ENCODE results near the gene CALCOCO1. TPM values are rescaled to one million over a fixed set of nuclear protein-coding genes. Genes with fewer than 3 reads are reported as not detected.

The CALCOCO1 gene
- total and polyA plus RNA-seq, 4 donors = 24.4 to 67.4 (median 43.2) TPM

DNA sequence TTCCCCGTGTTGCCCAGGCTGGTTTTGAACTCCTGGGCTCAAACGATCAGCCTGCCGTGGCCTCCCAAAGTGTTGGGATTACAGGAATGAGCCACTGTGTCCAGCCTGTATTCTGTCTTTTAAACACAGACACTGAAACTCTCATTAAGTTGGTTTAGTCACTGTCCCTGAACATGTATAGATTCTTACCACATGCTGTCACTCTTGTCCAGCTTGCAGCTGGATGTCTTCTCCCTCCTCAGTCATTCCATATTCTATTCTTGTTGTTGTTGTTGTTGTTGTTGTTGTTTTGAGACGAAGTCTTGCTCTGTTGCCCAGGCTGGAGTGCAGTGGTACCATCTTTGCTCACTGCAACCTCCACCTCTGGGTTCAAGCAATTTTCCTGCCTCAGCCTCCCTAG lies 39.1 kb downstream of the CALCOCO1 start:
- no peaks in the 10 kb centered on the region for H3K36me3 ChIP-seq (ENCODE audit: control insufficient read depth in 4 of 4, insufficient read depth in 3 of 4, low read depth in 1 of 4, low read length in 3 of 4)
- TF ChIP-seq, protein P1, sequence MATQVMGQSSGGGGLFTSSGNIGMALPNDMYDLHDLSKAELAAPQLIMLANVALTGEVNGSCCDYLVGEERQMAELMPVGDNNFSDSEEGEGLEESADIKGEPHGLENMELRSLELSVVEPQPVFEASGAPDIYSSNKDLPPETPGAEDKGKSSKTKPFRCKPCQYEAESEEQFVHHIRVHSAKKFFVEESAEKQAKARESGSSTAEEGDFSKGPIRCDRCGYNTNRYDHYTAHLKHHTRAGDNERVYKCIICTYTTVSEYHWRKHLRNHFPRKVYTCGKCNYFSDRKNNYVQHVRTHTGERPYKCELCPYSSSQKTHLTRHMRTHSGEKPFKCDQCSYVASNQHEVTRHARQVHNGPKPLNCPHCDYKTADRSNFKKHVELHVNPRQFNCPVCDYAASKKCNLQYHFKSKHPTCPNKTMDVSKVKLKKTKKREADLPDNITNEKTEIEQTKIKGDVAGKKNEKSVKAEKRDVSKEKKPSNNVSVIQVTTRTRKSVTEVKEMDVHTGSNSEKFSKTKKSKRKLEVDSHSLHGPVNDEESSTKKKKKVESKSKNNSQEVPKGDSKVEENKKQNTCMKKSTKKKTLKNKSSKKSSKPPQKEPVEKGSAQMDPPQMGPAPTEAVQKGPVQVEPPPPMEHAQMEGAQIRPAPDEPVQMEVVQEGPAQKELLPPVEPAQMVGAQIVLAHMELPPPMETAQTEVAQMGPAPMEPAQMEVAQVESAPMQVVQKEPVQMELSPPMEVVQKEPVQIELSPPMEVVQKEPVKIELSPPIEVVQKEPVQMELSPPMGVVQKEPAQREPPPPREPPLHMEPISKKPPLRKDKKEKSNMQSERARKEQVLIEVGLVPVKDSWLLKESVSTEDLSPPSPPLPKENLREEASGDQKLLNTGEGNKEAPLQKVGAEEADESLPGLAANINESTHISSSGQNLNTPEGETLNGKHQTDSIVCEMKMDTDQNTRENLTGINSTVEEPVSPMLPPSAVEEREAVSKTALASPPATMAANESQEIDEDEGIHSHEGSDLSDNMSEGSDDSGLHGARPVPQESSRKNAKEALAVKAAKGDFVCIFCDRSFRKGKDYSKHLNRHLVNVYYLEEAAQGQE (IDR thresholded peaks at IDR 0.05) = no peak
- TF ChIP-seq, protein P2, sequence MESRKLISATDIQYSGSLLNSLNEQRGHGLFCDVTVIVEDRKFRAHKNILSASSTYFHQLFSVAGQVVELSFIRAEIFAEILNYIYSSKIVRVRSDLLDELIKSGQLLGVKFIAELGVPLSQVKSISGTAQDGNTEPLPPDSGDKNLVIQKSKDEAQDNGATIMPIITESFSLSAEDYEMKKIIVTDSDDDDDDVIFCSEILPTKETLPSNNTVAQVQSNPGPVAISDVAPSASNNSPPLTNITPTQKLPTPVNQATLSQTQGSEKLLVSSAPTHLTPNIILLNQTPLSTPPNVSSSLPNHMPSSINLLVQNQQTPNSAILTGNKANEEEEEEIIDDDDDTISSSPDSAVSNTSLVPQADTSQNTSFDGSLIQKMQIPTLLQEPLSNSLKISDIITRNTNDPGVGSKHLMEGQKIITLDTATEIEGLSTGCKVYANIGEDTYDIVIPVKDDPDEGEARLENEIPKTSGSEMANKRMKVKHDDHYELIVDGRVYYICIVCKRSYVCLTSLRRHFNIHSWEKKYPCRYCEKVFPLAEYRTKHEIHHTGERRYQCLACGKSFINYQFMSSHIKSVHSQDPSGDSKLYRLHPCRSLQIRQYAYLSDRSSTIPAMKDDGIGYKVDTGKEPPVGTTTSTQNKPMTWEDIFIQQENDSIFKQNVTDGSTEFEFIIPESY (IDR thresholded peaks at IDR 0.05) = no peak
- no peak for TF ChIP-seq RAD21 (IDR thresholded peaks at IDR 0.05)
- no peak for TF ChIP-seq RXRA (IDR thresholded peaks at IDR 0.05)
- TF ChIP-seq FOXA1 (IDR thresholded peaks at IDR 0.05) = no peak
- TF ChIP-seq TAF1 (conservative IDR thresholded peaks at IDR 0.05) = no peak
- no peak for TF ChIP-seq EGR1 (IDR thresholded peaks at IDR 0.05; ENCODE audit: low read depth in 2 of 2)
- no peak for TF ChIP-seq FOXA2 (IDR thresholded peaks at IDR 0.05)
- TF ChIP-seq HNF4G (IDR thresholded peaks at IDR 0.05) = no peak
- TF ChIP-seq SP1 (IDR thresholded peaks at IDR 0.05) = no peak
- TF ChIP-seq, protein P3, sequence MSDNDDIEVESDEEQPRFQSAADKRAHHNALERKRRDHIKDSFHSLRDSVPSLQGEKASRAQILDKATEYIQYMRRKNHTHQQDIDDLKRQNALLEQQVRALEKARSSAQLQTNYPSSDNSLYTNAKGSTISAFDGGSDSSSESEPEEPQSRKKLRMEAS (IDR thresholded peaks at IDR 0.05) = no peak
- no peak for TF ChIP-seq NR2F2 (IDR thresholded peaks at IDR 0.05)
- no peak for DNase-seq (ENCODE audit: low spot score)
- H3K4me3 ChIP-seq (ENCODE audit: low read depth in 1 of 3, low read length in 3 of 3) = no peak overlapping the region
- WGBS = 80% methylated on average over 4 of the region's 4 CpGs
- no peak overlapping the region for H3K9ac ChIP-seq (ENCODE audit: low read depth in 1 of 2, low read length in 2 of 2)
- H3K27me3 ChIP-seq (ENCODE audit: control insufficient read depth in 4 of 4, insufficient read depth in 4 of 4, low read length in 3 of 4) = no peaks in the 10 kb centered on the region
- H3K9me3 ChIP-seq (ENCODE audit: control insufficient read depth in 4 of 4, low read length in 3 of 4) = no peaks in the 10 kb centered on the region
- no peaks in the 10 kb centered on the region for H3K4me1 ChIP-seq (ENCODE audit: control insufficient read depth in 4 of 4, insufficient read depth in 4 of 4, low read length in 3 of 4)
- H3K27ac ChIP-seq (ENCODE audit: low read depth in 1 of 2, low read length in 2 of 2) = no peak overlapping the region

DNA sequence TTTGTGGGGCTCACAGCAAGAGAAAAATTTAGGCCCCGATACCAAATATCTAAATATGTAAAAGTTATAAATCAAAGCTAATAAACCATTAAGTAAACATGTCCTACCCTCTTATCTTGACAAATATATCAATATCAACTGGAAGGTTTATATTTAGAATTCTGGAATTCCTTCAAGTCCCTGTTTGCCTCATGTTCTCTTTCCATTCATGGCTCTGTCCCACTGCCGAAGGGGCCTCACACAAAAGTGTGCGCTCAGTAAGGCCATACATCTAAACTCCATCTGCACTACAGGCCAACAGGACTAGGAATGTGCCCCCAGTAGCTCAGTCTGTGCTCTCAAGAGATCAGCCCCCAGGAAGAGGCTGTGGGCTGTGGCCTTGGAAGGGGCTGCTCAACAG lies 40.8 kb downstream of the CALCOCO1 start:
- H3K27me3 ChIP-seq (ENCODE audit: control insufficient read depth in 4 of 4, insufficient read depth in 4 of 4, low read length in 3 of 4) = no peaks in the 10 kb centered on the region
- WGBS = 91% methylated on average over 3 of the region's 3 CpGs
- H3K9ac ChIP-seq (ENCODE audit: low read depth in 1 of 2, low read length in 2 of 2) = no peak overlapping the region
- no peaks in the 10 kb centered on the region for H3K36me3 ChIP-seq (ENCODE audit: control insufficient read depth in 4 of 4, insufficient read depth in 3 of 4, low read depth in 1 of 4, low read length in 3 of 4)
- TF ChIP-seq, protein P4, sequence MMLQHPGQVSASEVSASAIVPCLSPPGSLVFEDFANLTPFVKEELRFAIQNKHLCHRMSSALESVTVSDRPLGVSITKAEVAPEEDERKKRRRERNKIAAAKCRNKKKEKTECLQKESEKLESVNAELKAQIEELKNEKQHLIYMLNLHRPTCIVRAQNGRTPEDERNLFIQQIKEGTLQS (IDR thresholded peaks at IDR 0.05) = no peak
- TF ChIP-seq EGR1 (IDR thresholded peaks at IDR 0.05; ENCODE audit: low read depth in 2 of 2) = no peak
- no peak for TF ChIP-seq HNF4A (conservative IDR thresholded peaks at IDR 0.05)
- TF ChIP-seq NR2F2 (IDR thresholded peaks at IDR 0.05) = no peak
- TF ChIP-seq SP1 (IDR thresholded peaks at IDR 0.05) = no peak
- TF ChIP-seq, protein P3 (IDR thresholded peaks at IDR 0.05) = no peak
- TF ChIP-seq FOXA1 (IDR thresholded peaks at IDR 0.05) = no peak
- no peak for TF ChIP-seq HNF4G (IDR thresholded peaks at IDR 0.05)
- TF ChIP-seq RAD21 (IDR thresholded peaks at IDR 0.05) = no peak
- no peak for TF ChIP-seq JUND (IDR thresholded peaks at IDR 0.05)
- TF ChIP-seq, protein P5, sequence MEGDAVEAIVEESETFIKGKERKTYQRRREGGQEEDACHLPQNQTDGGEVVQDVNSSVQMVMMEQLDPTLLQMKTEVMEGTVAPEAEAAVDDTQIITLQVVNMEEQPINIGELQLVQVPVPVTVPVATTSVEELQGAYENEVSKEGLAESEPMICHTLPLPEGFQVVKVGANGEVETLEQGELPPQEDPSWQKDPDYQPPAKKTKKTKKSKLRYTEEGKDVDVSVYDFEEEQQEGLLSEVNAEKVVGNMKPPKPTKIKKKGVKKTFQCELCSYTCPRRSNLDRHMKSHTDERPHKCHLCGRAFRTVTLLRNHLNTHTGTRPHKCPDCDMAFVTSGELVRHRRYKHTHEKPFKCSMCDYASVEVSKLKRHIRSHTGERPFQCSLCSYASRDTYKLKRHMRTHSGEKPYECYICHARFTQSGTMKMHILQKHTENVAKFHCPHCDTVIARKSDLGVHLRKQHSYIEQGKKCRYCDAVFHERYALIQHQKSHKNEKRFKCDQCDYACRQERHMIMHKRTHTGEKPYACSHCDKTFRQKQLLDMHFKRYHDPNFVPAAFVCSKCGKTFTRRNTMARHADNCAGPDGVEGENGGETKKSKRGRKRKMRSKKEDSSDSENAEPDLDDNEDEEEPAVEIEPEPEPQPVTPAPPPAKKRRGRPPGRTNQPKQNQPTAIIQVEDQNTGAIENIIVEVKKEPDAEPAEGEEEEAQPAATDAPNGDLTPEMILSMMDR (IDR thresholded peaks at IDR 0.05; ENCODE audit: low read depth, low read length, missing input control) = no peak
- TF ChIP-seq, protein P2 (IDR thresholded peaks at IDR 0.05) = no peak
- TF ChIP-seq GABPA (IDR thresholded peaks at IDR 0.05 in 1 of 2, conservative IDR thresholded peaks at IDR 0.05 in 1 of 2) = no peak
- TF ChIP-seq, protein P1 (IDR thresholded peaks at IDR 0.05) = no peak
- no peak for TF ChIP-seq TAF1 (conservative IDR thresholded peaks at IDR 0.05)
- no peak for TF ChIP-seq FOXA2 (IDR thresholded peaks at IDR 0.05)
- no peak for TF ChIP-seq YY1 (IDR thresholded peaks at IDR 0.05)
- H3K27ac ChIP-seq (ENCODE audit: low read depth in 1 of 2, low read length in 2 of 2) = no peak overlapping the region
- no peak for DNase-seq (ENCODE audit: low spot score)
- no peaks in the 10 kb centered on the region for H3K4me1 ChIP-seq (ENCODE audit: control insufficient read depth in 4 of 4, insufficient read depth in 4 of 4, low read length in 3 of 4)
- no peak overlapping the region for H3K4me3 ChIP-seq (ENCODE audit: low read depth in 1 of 3, low read length in 3 of 3)
- H3K9me3 ChIP-seq (ENCODE audit: control insufficient read depth in 4 of 4, low read length in 3 of 4) = no peaks in the 10 kb centered on the region
